HG03575 (cell line): ENCODE measurements around the gene CACNA1H.
"Not testable (repeated sequence)": the region's sequence is repeated elsewhere in the genome, so short reads cannot be mapped to it uniquely, and the experiment has no call there.

Experiments
- ATAC-seq: cut with Tn5 transposase; IDR thresholded peaks from one replicate; pipeline ENCODE4 v1.9.1; 2021; ENCODE audit not compliant: unreplicated experiment, insufficient number of reproducible peaks, low FRiP score; ENCODE audit errors: extremely low read depth

CACNA1H gene

GRCh38 chr16:1217526-1217925, 64.6 kb downstream of the CACNA1H start:
- no peak for ATAC-seq

- no peak for ATAC-seq
Measured at GRCh38 chr16:1218061-1218929, 65.4 kb downstream of the CACNA1H start.

GRCh38 chr16:1218930-1219611, 66.2 kb downstream of the CACNA1H start:
- ATAC-seq: no peak

GRCh38 chr16:1220098-1220728, 67.3 kb downstream of the CACNA1H start:
- no peak for ATAC-seq

- no peak for ATAC-seq
Measured at GRCh38 chr16:1220841-1221627, 68.1 kb downstream of the CACNA1H start.

GRCh38 chr16:1221628-1222552, 69.0 kb downstream of the CACNA1H start:
- no peak for ATAC-seq

GRCh38 chr16:1222553-1223354, 69.8 kb downstream of the CACNA1H start:
- ATAC-seq: no peak

GRCh38 chr16:1223355-1224214, 70.7 kb downstream of the CACNA1H start:
- ATAC-seq: no peak

- ATAC-seq: no peak
Measured at GRCh38 chr16:1224558-1224957, 71.7 kb downstream of the CACNA1H start.

GRCh38 chr16:1225051-1225451, 72.1 kb downstream of the CACNA1H start, which contains the start of gene TPSG1:
TPSG1 (minus strand) TSS chr16:1225268; CDS start chr16:1225252, 16 bp downstream.
- no peak for ATAC-seq

GRCh38 chr16:1225728-1226311, 72.9 kb downstream of the CACNA1H start:
- not testable (repeated sequence) for ATAC-seq

GRCh38 chr16:1226692-1227091, 73.8 kb downstream of the CACNA1H start:
- ATAC-seq: not testable (repeated sequence)

GRCh38 chr16:1228227-1228626, 75.3 kb downstream of the CACNA1H start:
- ATAC-seq: not testable (repeated sequence)

- ATAC-seq: not testable (repeated sequence)
Measured at GRCh38 chr16:1229476-1229875, 76.6 kb downstream of the CACNA1H start.

GRCh38 chr16:1230084-1230470, 77.2 kb downstream of the CACNA1H start, which contains the start of gene TPSB2:
TPSB2 (minus strand) TSS chr16:1230184; CDS start chr16:1229951, 233 bp downstream.
- not testable (repeated sequence) for ATAC-seq
